ENCODE measurements around the gene KRTAP4-12.
"Not testable (repeated sequence)": the region's sequence is repeated elsewhere in the genome, so short reads cannot be mapped to it uniquely, and the experiment has no call there.

The KRTAP4-12 gene

DNA sequence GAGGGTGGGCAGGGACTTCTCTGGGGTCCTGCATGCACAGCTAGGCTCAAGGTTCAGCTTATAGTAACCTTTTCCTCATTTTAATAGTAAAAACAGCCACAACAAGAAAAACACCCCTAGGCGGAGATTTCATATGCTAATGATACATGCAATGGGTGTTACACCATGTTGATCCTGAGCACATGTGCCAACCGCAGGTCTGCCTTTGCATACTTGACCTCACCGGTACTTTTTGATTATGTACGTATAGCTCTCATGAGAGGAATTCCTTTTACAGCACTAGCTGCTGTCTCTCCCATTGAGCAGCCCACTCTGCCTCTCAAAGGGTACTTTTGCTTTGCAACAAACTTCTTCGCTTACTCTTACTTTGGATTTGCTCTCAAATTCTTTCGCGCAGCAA is 27.9 kb downstream of the KRTAP4-12 start:
- DNase-seq (ENCODE audit: low spot score in 2 of 2): no peak
- Histone ChIP-seq H3K9me3 (no peaks in the 10 kb centered on the region), H3K36me3 (replicated peaks) (no peaks in the 10 kb centered on the region), H3K4me3 (no peak overlapping the region), H3K27me3 (ENCODE audit: low read depth) (no peaks in the 10 kb centered on the region), H3K4me1 (no peaks in the 10 kb centered on the region)
- in situ Hi-C loops (cut with MboI; ENCODE audit: low sequenced_read_pairs): no loop called here

GRCh38 chr17:41088760-41089352 is 35.1 kb downstream of the KRTAP4-12 start:
- in situ Hi-C loops (cut with MboI; ENCODE audit: low sequenced_read_pairs); DNase-seq (ENCODE audit: low spot score in 2 of 2); H3K36me3 ChIP-seq (replicated peaks); H3K27me3 ChIP-seq (ENCODE audit: low read depth); H3K4me3 ChIP-seq; H3K9me3 ChIP-seq; H3K4me1 ChIP-seq: not testable (repeated sequence)

DNA sequence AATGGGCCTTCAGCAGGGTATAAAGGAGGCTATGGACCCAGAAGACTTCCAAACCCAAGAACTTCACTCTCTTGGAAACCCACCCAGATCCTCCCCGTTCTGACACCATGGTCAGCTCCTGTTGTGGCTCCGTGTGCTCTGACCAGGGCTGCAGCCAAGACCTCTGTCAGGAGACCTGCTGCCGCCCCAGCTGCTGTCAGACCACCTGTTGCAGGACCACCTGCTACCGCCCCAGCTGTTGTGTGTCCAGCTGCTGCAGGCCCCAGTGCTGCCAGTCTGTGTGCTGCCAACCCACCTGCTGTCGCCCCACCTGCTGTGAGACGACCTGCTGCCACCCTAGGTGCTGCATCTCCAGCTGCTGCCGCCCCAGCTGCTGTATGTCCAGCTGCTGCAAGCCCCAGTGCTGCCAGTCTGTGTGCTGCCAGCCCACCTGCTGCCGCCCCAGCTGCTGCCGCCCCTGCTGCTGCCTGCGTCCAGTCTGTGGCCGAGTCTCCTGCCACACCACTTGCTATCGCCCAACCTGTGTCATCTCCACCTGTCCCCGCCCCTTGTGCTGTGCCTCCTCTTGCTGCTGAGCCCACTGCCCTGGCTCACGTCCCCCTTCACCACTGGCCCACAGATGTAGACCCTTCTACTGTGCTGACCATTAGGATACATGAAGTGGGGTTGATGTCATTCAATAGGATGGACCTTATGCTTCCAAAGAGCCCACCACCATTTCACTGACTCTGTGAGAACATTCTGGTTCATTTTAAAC is 39.7 kb downstream of the KRTAP4-12 start, which contains the start of gene KRTAP4-7:
KRTAP4-7 (plus strand) TSS at position 51 of the 757 bp plus-strand sequence; CDS start at position 108, 57 bp downstream.
- H3K4me3 ChIP-seq; H3K36me3 ChIP-seq (replicated peaks); H3K27me3 ChIP-seq (ENCODE audit: low read depth); H3K4me1 ChIP-seq; H3K9me3 ChIP-seq; in situ Hi-C loops (cut with MboI; ENCODE audit: low sequenced_read_pairs); DNase-seq (ENCODE audit: low spot score in 2 of 2): not testable (repeated sequence)

GRCh38 chr17:41083427-41083826 is 40.6 kb downstream of the KRTAP4-12 start:
- H3K27me3 ChIP-seq (ENCODE audit: low read depth); in situ Hi-C loops (cut with MboI; ENCODE audit: low sequenced_read_pairs); DNase-seq (ENCODE audit: low spot score in 2 of 2); H3K4me1 ChIP-seq; H3K4me3 ChIP-seq; H3K9me3 ChIP-seq; H3K36me3 ChIP-seq (replicated peaks): not testable (repeated sequence)

DNA sequence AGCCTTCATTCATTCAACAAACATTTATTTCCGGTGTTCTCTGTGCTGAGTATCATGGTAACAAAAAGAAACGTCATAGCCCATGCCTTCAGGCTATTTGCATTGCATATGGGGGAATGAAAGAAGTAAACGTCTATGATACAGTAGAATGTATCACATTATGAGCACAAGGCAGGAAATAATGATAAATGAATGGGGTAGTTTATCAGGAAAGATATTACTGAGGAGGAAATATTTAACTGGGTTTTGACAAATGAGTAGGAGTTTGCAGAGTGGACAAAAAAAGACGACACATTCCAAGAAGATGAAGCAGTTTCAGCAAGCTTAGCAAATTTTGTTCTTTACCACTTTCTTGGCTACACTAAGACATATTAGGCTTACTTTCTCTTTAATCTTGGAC is 41.4 kb downstream of the KRTAP4-12 start:
- Histone ChIP-seq H3K9me3 (no peaks in the 10 kb centered on the region), H3K36me3 (replicated peaks) (no peaks in the 10 kb centered on the region), H3K27me3 (ENCODE audit: low read depth) (no peaks in the 10 kb centered on the region), H3K4me1 (peaks cover 5% of the 10 kb centered on the region; the same call in 1 of the 2 replicates), H3K4me3 (no peak overlapping the region)
- in situ Hi-C loops (cut with MboI; ENCODE audit: low sequenced_read_pairs): no loop called here
- DNase-seq (ENCODE audit: low spot score in 2 of 2): no peak

GRCh38 chr17:41076788-41077187 is 47.2 kb downstream of the KRTAP4-12 start:
- Histone ChIP-seq H3K27me3 (ENCODE audit: low read depth) (no peaks in the 10 kb centered on the region), H3K4me1 (peaks cover 5% of the 10 kb centered on the region; the same call in 1 of the 2 replicates), H3K4me3 (no peak overlapping the region), H3K36me3 (replicated peaks) (no peaks in the 10 kb centered on the region), H3K9me3 (no peaks in the 10 kb centered on the region)
- in situ Hi-C loops (cut with MboI; ENCODE audit: low sequenced_read_pairs): no loop called here
- DNase-seq (ENCODE audit: low spot score in 2 of 2): no peak

GRCh38 chr17:41073676-41074075 is 50.3 kb downstream of the KRTAP4-12 start:
- in situ Hi-C loops (cut with MboI; ENCODE audit: low sequenced_read_pairs): no loop called here
- Histone ChIP-seq H3K36me3 (replicated peaks) (no peaks in the 10 kb centered on the region), H3K4me1 (peaks cover 5% of the 10 kb centered on the region; the same call in 1 of the 2 replicates), H3K4me3 (no peak overlapping the region), H3K27me3 (ENCODE audit: low read depth) (no peaks in the 10 kb centered on the region), H3K9me3 (no peaks in the 10 kb centered on the region)
- DNase-seq (ENCODE audit: low spot score in 2 of 2): no peak

Data from HAP-1 (cell line).